ENCODE measurements around the gene RGS17.

- TF ChIP-seq, protein P1, sequence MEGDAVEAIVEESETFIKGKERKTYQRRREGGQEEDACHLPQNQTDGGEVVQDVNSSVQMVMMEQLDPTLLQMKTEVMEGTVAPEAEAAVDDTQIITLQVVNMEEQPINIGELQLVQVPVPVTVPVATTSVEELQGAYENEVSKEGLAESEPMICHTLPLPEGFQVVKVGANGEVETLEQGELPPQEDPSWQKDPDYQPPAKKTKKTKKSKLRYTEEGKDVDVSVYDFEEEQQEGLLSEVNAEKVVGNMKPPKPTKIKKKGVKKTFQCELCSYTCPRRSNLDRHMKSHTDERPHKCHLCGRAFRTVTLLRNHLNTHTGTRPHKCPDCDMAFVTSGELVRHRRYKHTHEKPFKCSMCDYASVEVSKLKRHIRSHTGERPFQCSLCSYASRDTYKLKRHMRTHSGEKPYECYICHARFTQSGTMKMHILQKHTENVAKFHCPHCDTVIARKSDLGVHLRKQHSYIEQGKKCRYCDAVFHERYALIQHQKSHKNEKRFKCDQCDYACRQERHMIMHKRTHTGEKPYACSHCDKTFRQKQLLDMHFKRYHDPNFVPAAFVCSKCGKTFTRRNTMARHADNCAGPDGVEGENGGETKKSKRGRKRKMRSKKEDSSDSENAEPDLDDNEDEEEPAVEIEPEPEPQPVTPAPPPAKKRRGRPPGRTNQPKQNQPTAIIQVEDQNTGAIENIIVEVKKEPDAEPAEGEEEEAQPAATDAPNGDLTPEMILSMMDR (IDR thresholded peaks at IDR 0.05), result no peak
- no peak for TF ChIP-seq POLR2A (IDR thresholded peaks at IDR 0.05)
- no peak for TF ChIP-seq POLR2AphosphoS5 (IDR thresholded peaks at IDR 0.05)
Measured at GRCh38 chr6:153092082-153093013, 38.7 kb downstream of the RGS17 start.

All from breast epithelium (tissue), 3 donors.